Fibroblast of peridontal ligament (primary cell): ENCODE data around the gene C10orf90.

ENCODE experiments used
- DNase-seq: peaks from one replicate; pipeline ENCODE4 v3.0.0-alpha.2; 2010; ENCODE audit errors: extremely low read depth

C10orf90 gene

DNA sequence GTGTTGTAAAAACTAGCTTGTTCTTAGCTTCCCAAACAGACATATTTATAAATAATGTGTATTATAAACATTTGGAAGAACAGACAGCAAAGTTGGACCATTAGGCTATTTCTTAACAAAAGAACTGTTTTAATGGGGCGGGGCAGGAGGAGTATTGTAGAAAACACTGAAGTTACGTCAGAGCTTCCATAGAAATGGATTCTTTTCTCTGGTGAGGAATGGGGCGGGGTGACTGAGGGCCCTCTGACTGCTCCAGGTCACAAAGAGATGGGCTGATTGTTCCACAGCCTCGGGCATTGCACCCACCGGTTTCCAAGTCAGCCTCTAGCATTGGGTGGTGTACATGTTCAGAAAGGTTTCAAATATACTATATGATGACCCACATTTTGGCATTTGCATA is 245.5 kb downstream of the C10orf90 start:
- no peak for DNase-seq

DNA sequence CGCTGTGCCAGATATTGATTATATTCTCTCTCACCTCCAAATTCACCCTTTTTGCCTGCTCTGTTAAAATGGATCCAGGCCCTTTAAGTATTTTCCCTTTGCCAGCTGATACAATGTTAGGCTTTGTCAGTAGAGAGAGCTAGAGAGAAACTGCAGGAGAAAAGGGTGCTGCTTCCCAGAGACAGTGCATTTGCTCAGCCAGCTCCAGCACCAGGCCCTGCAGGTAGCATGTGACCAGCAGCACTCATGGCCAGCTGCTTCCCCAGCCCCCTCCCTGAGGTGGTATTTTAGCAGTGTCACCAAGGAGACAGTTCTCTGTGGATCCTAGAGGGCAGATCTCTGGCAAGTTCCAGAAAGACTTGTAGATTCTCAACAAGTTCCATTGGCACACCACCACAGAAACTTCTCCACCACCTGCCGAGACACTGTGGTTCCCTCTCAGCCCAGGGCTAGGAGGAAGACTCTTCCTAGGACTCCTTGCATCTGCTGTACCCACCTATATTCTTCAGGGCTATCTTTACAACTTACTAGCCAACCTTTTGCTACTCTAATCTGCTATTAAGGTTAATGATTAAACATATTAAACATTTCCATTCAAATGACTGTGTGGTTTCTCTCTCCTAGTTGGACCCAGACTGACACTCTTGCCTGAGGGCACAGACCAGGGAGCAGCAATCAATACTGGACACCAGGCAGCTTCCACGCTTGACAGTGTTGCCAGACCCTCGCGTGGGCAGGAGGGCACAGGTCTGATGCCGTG is 246.6 kb downstream of the C10orf90 start:
- DNase-seq, result no peak

- DNase-seq, result peak; percentile 52
Measured at GRCh38 chr10:126422567-126422966, 247.9 kb downstream of the C10orf90 start.

DNA sequence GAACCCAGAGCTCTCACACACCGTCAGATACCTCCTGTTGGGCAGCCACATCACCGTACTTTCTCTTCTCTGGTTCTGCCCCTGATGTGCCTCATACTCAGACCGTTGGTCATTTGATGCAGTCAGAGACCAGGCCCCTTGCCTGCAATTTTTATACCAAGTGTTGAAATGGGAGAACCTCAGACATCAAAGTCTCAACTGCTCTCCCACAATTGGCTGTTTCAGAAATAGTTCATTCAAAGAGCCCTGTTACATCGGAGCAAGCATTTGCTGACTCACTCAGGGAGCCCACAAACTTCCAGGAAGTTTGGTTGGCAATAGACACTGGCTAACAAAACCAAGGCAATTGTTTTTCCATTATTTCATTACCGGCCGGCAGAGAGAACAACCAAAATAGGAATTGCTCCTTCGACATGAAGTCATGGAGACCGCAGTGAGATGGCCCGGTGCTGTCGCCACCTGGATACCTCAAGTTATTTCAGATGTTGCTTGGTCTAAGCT is 248.7 kb downstream of the C10orf90 start:
- DNase-seq, result peak; percentile 99

DNA sequence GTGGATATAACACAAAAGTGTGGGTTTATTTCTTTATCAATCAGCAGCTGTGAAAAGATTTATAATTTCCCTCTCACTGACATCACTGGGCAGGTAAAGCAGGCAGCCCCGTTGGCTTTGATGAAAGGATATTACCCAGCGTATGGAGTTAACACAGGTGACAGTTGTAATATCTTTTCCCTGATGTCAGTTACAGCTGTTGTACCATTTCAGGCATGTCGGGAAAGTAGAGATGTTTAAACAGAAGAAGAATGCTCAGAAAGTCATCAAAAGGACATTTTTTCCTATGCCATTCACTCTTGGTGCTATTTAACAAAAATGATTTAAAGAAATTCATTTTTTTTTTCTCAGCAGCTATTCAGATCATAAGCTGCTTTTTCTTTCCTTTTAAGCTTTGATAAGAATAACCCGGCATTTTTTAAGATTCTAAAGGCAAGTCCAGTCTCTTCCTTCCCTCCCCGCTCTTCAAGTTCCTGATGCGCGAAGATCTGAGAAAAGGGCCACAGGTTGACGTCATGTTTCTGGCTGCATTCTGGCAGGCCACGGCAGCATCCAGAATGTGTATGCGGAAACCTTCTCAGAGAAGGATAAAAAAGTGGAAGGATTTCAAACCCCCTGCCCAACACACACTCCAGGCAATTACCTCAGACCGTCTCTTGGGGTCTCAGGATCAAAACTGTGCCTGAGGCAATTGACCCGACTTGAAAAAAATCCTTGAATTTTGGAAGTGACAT is 249.8 kb downstream of the C10orf90 start:
- peak; percentile 20 for DNase-seq

DNA sequence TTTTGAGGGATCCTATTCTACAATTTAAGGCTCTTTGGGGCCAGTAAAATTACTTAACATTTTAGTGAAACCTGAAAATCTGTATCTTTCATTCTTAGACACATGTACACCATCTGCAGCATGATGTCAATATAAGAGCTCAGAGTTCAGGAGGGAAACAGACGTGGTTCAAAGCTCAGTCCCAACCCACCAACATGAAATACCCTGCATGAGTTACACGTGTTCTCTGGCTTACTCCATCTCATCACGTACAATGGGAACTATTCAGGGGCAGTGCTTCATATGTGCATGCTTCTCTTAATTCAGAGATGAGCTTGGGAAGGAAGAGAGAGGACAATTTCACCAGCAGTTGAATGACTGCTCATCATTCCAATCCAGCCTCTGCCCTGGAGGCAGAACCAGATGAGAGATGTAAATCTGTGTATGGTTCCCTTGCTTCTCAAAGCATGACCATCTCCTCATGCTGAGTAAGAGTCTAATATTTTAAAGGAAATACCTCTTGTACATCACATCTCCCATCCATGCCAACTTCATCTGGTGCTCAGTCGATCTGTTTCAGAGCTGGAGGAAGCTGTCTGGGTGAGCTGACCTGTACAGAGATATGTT is 253.2 kb downstream of the C10orf90 start:
- DNase-seq, result no peak

DNA sequence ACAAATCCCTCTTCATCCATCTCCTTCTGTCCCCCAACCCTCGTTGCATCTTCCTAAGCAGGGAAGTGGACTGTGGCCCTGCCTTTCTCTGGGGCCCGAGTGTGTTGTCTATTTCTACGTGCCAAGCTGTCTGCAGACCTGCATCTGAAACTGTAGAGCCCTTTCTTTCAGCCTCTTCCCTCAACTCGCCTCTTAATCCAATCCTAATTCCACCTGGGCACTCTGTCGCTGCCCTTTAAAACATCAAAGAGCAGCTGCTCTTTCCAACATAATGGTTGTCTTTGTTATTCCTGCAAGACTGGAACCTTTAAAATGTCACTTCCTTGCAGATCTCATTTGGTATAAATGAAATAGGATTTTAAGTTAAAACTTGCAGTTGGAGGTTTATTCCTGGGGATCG is 260.7 kb downstream of the C10orf90 start:
- no peak for DNase-seq

GRCh38 chr10:126408953-126409641 is 261.4 kb downstream of the C10orf90 start:
- DNase-seq, result no peak

GRCh38 chr10:126407831-126408230 is 262.7 kb downstream of the C10orf90 start:
- peak; percentile 46 for DNase-seq

DNA sequence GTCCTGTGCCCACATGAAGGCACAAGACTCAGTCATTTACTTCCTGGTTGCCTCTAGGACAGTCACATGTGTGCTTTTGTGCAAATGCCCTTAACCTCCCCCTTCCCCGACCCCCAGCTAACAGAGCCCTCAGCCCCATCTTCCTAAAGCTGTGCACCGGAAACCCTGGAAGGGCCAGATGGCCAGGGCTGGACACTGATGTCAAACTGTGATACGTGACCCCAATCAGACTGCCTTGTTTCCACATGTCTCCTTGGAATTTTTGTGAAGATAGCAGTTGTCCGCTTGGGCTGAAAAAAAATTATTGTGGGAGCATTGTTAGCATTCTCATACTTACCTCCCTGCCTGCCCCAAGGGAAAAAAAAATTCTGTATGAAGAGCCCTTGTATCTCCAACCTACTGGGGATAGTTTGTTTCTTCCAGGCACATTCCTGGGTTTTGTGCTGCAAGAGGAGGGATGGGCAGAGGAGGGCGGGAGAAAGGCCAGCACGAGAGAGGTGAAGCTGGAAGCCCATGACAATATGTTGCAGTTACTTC is 265.2 kb downstream of the C10orf90 start:
- no peak for DNase-seq

DNA sequence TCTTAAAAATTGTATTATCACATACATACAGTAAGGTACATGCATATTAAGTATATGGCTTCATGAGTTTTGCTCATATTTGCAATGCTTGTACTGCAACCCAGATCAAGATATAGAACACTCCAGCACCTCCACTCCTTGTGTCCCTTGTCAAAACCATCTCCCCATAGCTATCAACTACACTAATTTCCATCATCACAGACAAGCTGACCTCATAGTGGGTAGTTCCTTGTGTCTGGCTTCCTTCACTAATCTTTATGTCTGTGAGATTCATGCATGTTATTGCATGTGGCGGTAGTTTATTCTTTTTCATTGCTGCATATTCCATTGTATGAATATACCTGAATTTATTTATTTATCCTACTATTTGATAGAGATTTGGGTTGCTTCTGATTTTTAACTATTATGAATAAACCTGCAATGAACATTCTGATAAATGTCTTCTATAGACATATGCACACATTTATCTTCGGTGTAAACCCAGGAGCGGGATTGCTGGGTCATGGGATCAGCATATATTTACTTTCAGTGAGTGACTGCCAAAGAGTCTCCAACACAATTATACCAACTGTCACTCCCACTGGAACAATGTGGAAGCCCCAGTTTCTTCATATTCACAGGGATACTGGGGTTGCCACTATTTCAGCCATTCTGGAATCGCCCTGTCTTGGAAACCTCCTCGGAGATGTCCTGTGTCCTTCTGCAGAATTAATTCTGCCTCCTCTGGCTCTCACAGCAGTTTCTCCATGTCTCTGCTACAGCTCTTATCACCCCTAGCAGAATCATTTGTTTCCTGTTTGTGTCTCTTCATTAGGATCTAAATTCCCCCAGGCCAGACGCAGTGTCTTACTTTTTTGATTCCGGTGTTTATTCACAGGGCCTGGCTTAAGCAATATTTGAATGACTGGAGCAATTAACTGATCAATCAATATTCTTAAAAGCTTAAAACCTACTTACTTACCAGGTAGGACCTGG is 267.5 kb downstream of the C10orf90 start:
- DNase-seq, result no peak

- no peak for DNase-seq
Measured at GRCh38 chr10:126400641-126401040, 269.9 kb downstream of the C10orf90 start.

DNA sequence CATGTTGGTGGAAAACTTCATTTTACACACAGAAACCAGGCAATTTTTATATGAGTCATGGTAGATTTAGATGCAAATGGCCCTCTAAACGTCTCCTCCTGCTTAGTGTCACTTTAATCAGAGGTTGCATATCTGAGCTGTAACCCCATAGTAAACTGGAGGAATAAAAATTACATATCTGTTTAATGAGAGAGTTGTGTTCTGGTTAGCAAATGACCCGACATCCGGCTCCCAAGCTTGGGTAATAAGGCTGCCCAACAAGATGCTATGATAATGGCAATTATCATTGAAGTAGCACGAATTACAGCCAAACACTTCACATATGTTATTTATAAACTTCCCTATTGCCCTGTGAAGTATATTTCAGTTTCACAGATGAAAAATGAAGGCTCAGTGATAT is 271.6 kb downstream of the C10orf90 start:
- peak; percentile 19 for DNase-seq

DNA sequence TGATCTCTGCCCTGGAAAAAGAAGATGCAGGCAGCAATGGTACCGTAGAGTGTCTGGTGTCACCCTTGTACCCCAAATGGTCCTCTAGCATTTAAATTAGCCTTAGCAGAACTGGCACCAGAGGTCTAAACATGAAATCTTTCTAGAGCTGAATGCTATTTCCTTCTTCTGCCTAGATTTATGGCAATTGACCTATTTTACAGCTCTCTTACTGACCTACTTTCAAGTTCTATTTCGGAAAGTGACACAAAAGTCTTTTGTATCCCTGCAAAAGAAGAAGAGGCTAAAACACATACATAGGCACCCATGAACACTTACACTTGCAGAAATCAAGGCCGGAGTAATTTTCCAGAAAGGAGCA is 272.1 kb downstream of the C10orf90 start:
- no peak for DNase-seq

DNA sequence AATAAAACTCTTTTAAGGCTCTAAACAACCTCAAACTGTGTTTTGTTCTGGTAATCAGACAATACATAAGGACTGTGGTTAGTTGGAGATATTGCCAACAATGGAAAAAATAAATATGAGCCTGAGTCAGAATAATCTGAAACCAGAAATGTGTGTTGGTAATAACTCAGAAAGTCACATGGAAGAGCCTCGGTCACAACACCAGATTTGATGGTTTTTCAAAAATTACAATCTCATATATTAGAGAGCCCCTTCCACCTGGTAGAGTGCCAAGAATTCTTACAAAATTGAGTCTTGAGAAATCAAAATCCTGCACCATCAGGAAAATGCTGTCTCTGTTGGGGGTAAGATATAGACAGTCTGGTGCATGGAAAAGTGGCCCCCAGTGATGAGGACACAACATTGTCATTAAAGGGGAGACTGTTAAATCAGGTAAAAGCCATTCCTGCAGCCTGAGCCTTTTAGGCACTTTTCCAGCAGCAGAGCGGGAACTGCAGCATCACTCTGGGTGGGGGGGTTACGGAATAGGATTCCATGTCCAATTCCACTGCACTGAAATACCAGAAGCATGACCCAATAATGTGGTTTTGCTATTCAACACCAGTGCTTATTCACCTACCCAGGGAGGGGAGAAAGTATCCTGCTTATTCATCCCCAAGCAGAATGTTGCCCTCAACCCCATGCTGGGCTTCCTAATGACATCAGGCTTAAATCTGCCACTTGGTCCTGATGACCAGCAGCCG is 272.7 kb downstream of the C10orf90 start:
- DNase-seq, result peak; percentile 98

- peak; percentile 59 for DNase-seq
Measured at GRCh38 chr10:126397156-126397555, 273.3 kb downstream of the C10orf90 start.

- no peak for DNase-seq
Measured at GRCh38 chr10:126394948-126395347, 275.5 kb downstream of the C10orf90 start.

DNA sequence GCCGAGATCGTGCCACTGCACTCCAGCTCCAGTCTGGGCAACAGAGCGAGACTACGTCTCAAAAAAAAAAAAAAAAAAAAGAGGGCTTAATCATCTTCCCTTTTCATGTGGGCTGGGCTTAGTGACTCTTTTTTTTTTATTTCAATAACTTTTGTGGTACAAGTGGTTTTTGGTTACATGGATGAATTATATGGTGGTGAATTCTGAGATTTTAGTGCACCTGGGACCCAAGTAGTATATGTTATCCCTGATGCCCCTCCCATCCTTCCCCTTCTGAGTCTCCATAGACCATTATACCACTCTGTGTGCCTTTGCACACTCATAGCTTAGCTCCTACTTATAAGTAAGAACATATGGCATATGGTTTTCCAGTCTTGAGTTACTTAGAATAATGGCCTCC is 277.4 kb downstream of the C10orf90 start:
- DNase-seq, result no peak

GRCh38 chr10:126392469-126392868 is 278.0 kb downstream of the C10orf90 start:
- no peak for DNase-seq

DNA sequence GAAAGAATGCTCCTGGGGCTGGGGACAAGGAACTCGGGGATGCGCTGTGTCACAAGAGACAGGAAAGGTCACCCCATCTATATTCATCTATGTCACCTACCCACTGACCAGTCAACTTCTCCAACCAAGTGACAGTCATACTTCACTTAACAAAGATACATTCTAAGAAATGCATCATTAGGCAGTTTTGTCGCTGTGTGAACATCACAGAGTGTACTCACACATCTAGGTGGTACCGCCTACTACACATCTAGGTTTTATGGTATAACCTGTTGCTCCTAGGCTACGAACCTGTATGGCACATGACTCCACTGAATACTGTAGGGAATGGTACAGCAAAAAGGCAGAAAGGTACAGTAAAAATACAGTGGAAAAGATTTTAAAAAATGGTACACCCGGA is 278.4 kb downstream of the C10orf90 start:
- no peak for DNase-seq
